Measurements from ENCODE around the gene KLHL29. TPM values are rescaled to one million over a fixed set of nuclear protein-coding genes. Genes with fewer than 3 reads are reported as not detected.

The KLHL29 gene
- total and polyA plus RNA-seq, 2 experiments from 2014 or later = 1.5 to 6.5 TPM

- TF ChIP-seq REST (IDR thresholded peaks at IDR 0.05; ENCODE audit: unreplicated experiment) (no peak), EZH2 (IDR thresholded peaks at IDR 0.05; ENCODE audit: low read depth, unreplicated experiment) (no peak), ETS1 (IDR thresholded peaks at IDR 0.05) (no peak), CTCF (conservative IDR thresholded peaks at IDR 0.05; ENCODE audit: low read depth in 2 of 2) (no peak), CREB1 (CRISPR knock-in tag; IDR thresholded peaks at IDR 0.05; ENCODE audit: low read depth) (no peak), POLR2AphosphoS5 (IDR thresholded peaks at IDR 0.05; ENCODE audit: low read depth) (no peak), ZNF331 (CRISPR knock-in tag; IDR thresholded peaks at IDR 0.05; ENCODE audit: low read depth) (no peak)
Measured at GRCh38 chr2:23756593-23757292, 371.8 kb downstream of the KLHL29 start (continued).

GRCh38 chr2:23757686-23758433 is 372.9 kb downstream of the KLHL29 start:
- Histone ChIP-seq H3K4me3 (no peak overlapping the region), H3K4me1 (ENCODE audit: insufficient read depth) (peaks cover 9% of the 10 kb centered on the region), H3K27me3 (ENCODE audit: insufficient read depth) (no peaks in the 10 kb centered on the region), H3K4me2 (no peak overlapping the region), H3K9me2 (ENCODE audit: insufficient read depth) (no peaks in the 10 kb centered on the region), H3K36me3 (ENCODE audit: insufficient read depth) (no peaks in the 10 kb centered on the region), H3K27ac (ENCODE audit: low read depth) (no peak overlapping the region), H3F3A (replicated peaks; ENCODE audit: low read depth) (no peaks in the 10 kb centered on the region), H3K79me2 (replicated peaks; ENCODE audit: insufficient read depth) (no peaks in the 10 kb centered on the region), H2AFZ (no peak overlapping the region), H4K20me1 (replicated peaks; ENCODE audit: insufficient read depth) (no peaks in the 10 kb centered on the region)
- no peaks in the 10 kb centered on the region for H3K27me3 Mint-ChIP-seq (ENCODE audit: insufficient read depth, low read depth, poor library complexity)
- no peak overlapping the region for H3K4me3 Mint-ChIP-seq
- no peak for ATAC-seq
- H3K9me3 Mint-ChIP-seq = no peaks in the 10 kb centered on the region
- DNase-seq (ENCODE audit: low spot score) = no peak
- peaks cover 15% of the 10 kb centered on the region for H3K4me1 Mint-ChIP-seq
- H3K36me3 Mint-ChIP-seq (ENCODE audit: low read depth) = peaks cover 7% of the 10 kb centered on the region; the same call in 2 of the 3 replicates
- H3K27ac Mint-ChIP-seq = no peak overlapping the region
- TF ChIP-seq NANOG (IDR thresholded peaks at IDR 0.05; ENCODE audit: borderline replicate concordance) = no peak
- no peak for TF ChIP-seq EZH2 (IDR thresholded peaks at IDR 0.05; ENCODE audit: low read depth, unreplicated experiment)
- TF ChIP-seq ZNF462 (CRISPR knock-in tag; IDR thresholded peaks at IDR 0.05) = no peak
- no peak for TF ChIP-seq ZNF331 (CRISPR knock-in tag; IDR thresholded peaks at IDR 0.05; ENCODE audit: low read depth)
